ENCODE measurements around the gene MYF5. TPM values are rescaled to one million over a fixed set of nuclear protein-coding genes. Genes with fewer than 3 reads are reported as not detected.

MYF5 gene
- total and polyA plus RNA-seq, 2 experiments from 2014 or later = not detected

DNA sequence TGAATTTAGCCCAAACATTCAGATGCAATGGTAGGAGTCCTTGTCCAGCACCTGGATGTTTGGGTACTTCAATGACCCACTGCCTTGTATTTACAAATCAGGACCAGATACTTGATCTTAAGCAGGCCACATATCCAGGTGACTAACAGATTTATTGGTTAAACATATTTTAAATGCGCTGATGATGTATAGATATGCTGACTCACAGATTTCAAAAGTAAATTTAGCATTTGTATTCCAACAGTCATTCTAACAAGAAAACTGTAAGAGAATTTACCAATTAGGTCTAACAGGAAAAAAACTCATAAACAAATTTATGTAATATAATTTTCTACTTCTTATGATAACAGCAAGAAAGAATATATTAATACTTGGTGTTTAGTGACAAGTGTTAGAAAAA is 38.7 kb upstream of the MYF5 start:
- Histone ChIP-seq H3K4me3 (no peak overlapping the region), H3F3A (ENCODE audit: insufficient read depth) (no peaks in the 10 kb centered on the region), H3K4me1 (ENCODE audit: insufficient read depth) (no peaks in the 10 kb centered on the region), H3K27me3 (replicated peaks; ENCODE audit: insufficient read depth) (no peaks in the 10 kb centered on the region), H3K27ac (no peak overlapping the region), H3K9ac (no peak overlapping the region), H3K36me3 (ENCODE audit: low read depth) (no peaks in the 10 kb centered on the region), H3K9me2 (ENCODE audit: insufficient read depth) (no peaks in the 10 kb centered on the region), H3K4me2 (ENCODE audit: unreplicated experiment) (no peak overlapping the region), H4K20me1 (ENCODE audit: insufficient read depth) (no peaks in the 10 kb centered on the region), H3K9me3 (ENCODE audit: low read depth) (no peaks in the 10 kb centered on the region), H2AFZ (no peak overlapping the region), H3K79me2 (ENCODE audit: insufficient read depth) (no peaks in the 10 kb centered on the region)
- no peak for TF ChIP-seq EZH2phosphoT487 (IDR thresholded peaks at IDR 0.05; ENCODE audit: insufficient read depth, low read depth)
- no peak for TF ChIP-seq EZH2 (IDR thresholded peaks at IDR 0.05; ENCODE audit: insufficient read depth, poor library complexity, severe bottlenecking)
- 95 to 100% methylated on average over 1 of the region's 1 CpG for WGBS, 2 experiments (ENCODE audit: low coverage in 1 of 2, low lambda C conversion rate in 2 of 2, missing lambda C conversion rate in 2 of 2)
- in situ Hi-C loops (cut with MboI) = no loop called here
- no peak for DNase-seq

DNA sequence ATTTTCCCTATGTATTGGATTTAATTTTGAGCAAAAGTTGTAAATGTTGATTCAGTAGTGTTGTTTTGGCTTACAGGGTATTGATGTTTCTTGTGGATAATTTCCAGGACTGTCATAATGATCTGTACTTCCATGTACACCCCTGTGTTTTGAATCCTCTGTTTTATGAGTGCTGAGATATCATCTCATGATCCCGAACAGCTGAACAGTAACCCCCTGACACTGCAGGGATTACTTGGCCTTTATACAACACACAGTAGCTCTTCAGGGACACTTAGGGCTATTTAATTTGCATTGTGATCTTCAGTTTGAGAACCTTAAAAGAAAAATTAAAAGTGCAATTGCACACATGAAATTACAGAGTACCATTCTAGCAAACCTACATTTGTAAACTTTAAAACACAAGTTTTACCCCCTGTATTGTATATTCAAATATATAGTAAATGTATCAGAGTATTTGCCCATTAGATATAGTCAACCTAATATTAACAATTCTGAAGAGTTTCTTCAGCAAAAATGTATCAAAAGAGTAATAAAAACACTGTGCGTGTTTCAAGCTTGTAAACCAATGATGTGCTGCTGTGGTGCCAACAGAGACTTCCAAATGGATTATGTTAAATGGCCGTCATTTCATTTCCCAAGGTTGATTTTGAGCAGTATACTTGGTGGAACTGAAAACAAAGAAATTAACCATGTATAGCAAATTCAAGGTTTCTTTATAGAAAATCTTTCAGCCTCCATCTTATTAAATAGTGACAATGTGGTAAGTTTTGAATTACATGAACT is 37.2 kb upstream of the MYF5 start:
- H3K9me3 ChIP-seq (ENCODE audit: low read depth) = no peaks in the 10 kb centered on the region
- TF ChIP-seq EZH2 (IDR thresholded peaks at IDR 0.05; ENCODE audit: insufficient read depth, poor library complexity, severe bottlenecking) = no peak
- no peak for TF ChIP-seq EZH2phosphoT487 (IDR thresholded peaks at IDR 0.05; ENCODE audit: insufficient read depth, low read depth)
- no peak overlapping the region for H3K4me3 ChIP-seq
- in situ Hi-C loops (cut with MboI) = no loop called here
- H3K27ac ChIP-seq = no peak overlapping the region
- no peak for DNase-seq
- no peaks in the 10 kb centered on the region for H3K36me3 ChIP-seq (ENCODE audit: low read depth)
- no peaks in the 10 kb centered on the region for H3K4me1 ChIP-seq (ENCODE audit: insufficient read depth)
- H3K4me2 ChIP-seq (ENCODE audit: unreplicated experiment) = no peak overlapping the region
- H4K20me1 ChIP-seq (ENCODE audit: insufficient read depth) = no peaks in the 10 kb centered on the region
- H3K27me3 ChIP-seq (replicated peaks; ENCODE audit: insufficient read depth) = no peaks in the 10 kb centered on the region
- H3F3A ChIP-seq (ENCODE audit: insufficient read depth) = no peaks in the 10 kb centered on the region
- no peaks in the 10 kb centered on the region for H3K79me2 ChIP-seq (ENCODE audit: insufficient read depth)
- no peak overlapping the region for H3K9ac ChIP-seq
- H2AFZ ChIP-seq = no peak overlapping the region
- WGBS, 2 experiments (ENCODE audit: low coverage in 1 of 2, low lambda C conversion rate in 2 of 2, missing lambda C conversion rate in 2 of 2) = 96 to 97% methylated on average over 3 of the region's 3 CpGs
- no peaks in the 10 kb centered on the region for H3K9me2 ChIP-seq (ENCODE audit: insufficient read depth)

DNA sequence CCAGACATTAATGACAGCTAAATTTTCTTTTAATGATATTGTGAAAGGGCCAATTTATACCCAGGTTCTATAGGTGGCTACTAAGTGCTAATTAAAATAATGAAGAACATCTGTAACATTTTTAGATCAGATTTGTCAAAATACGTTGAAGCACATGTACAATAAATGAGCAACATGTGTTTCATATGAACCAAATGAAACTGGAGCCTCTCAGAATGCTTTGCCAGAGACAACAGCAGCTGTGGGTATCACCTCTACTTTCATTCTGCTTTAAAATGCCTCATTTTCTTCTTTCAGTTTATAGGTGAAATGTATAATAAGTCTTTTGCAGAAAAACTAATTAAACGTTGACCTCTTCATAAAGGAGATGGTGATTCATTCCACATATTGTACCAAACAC is 35.4 kb upstream of the MYF5 start:
- H3K4me3 ChIP-seq = no peak overlapping the region
- H3K27me3 ChIP-seq (replicated peaks; ENCODE audit: insufficient read depth) = no peaks in the 10 kb centered on the region
- DNase-seq = no peak
- WGBS, 2 experiments (ENCODE audit: low coverage in 1 of 2, low lambda C conversion rate in 2 of 2, missing lambda C conversion rate in 2 of 2) = 26 to 27% methylated on average over 2 of the region's 2 CpGs
- no peaks in the 10 kb centered on the region for H3F3A ChIP-seq (ENCODE audit: insufficient read depth)
- H3K79me2 ChIP-seq (ENCODE audit: insufficient read depth) = no peaks in the 10 kb centered on the region
- TF ChIP-seq EZH2 (IDR thresholded peaks at IDR 0.05; ENCODE audit: insufficient read depth, poor library complexity, severe bottlenecking) = no peak
- no peak for TF ChIP-seq EZH2phosphoT487 (IDR thresholded peaks at IDR 0.05; ENCODE audit: insufficient read depth, low read depth)
- H3K9me2 ChIP-seq (ENCODE audit: insufficient read depth) = no peaks in the 10 kb centered on the region
- in situ Hi-C loops (cut with MboI) = no loop called here
- H2AFZ ChIP-seq = peak overlapping the region; percentile 6; the same call in 1 of the 2 replicates
- no peak overlapping the region for H3K4me2 ChIP-seq (ENCODE audit: unreplicated experiment)
- H3K27ac ChIP-seq = no peak overlapping the region
- no peak overlapping the region for H3K9ac ChIP-seq
- H3K36me3 ChIP-seq (ENCODE audit: low read depth) = no peaks in the 10 kb centered on the region
- no peaks in the 10 kb centered on the region for H3K9me3 ChIP-seq (ENCODE audit: low read depth)
- H4K20me1 ChIP-seq (ENCODE audit: insufficient read depth) = no peaks in the 10 kb centered on the region
- no peaks in the 10 kb centered on the region for H3K4me1 ChIP-seq (ENCODE audit: insufficient read depth)

DNA sequence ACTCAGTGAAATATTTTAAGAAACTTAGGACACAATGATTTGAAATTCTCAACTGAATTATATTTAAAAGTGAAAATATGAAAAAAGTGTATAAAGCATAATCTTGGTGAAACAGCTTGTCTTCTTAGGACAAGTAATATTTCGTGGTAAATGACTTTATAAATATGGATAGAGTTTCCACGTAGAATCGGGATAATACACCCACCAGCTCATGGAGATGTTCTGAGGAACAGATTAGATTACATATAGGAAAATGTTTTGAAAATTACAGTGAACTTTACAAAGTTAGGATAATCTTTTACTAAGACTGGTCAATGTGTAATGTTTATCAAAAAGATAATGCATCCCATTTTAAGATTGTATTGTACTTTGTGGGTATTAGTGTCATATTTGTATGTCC is 34.9 kb upstream of the MYF5 start:
- Histone ChIP-seq H3K9me3 (ENCODE audit: low read depth) (no peaks in the 10 kb centered on the region), H4K20me1 (ENCODE audit: insufficient read depth) (no peaks in the 10 kb centered on the region), H3K36me3 (ENCODE audit: low read depth) (no peaks in the 10 kb centered on the region), H3F3A (ENCODE audit: insufficient read depth) (no peaks in the 10 kb centered on the region), H3K27ac (no peak overlapping the region), H2AFZ (peak overlapping the region; percentile 6; the same call in 1 of the 2 replicates), H3K4me1 (ENCODE audit: insufficient read depth) (no peaks in the 10 kb centered on the region), H3K4me2 (ENCODE audit: unreplicated experiment) (no peak overlapping the region), H3K9me2 (ENCODE audit: insufficient read depth) (no peaks in the 10 kb centered on the region), H3K4me3 (no peak overlapping the region), H3K9ac (no peak overlapping the region), H3K27me3 (replicated peaks; ENCODE audit: insufficient read depth) (no peaks in the 10 kb centered on the region), H3K79me2 (ENCODE audit: insufficient read depth) (no peaks in the 10 kb centered on the region)
- 81 to 83% methylated on average over 3 of the region's 3 CpGs for WGBS, 2 experiments (ENCODE audit: low coverage in 1 of 2, low lambda C conversion rate in 2 of 2, missing lambda C conversion rate in 2 of 2)
- in situ Hi-C loops (cut with MboI) = no loop called here
- DNase-seq = no peak
- TF ChIP-seq EZH2 (IDR thresholded peaks at IDR 0.05; ENCODE audit: insufficient read depth, poor library complexity, severe bottlenecking) = no peak
- TF ChIP-seq EZH2phosphoT487 (IDR thresholded peaks at IDR 0.05; ENCODE audit: insufficient read depth, low read depth) = no peak
